ENCODE results near the gene ADRA1B. TPM values are rescaled to one million over a fixed set of nuclear protein-coding genes. Genes with fewer than 3 reads are reported as not detected.

Gene ADRA1B
- total RNA-seq, 2 experiments from 2014 or later: not detected

DNA sequence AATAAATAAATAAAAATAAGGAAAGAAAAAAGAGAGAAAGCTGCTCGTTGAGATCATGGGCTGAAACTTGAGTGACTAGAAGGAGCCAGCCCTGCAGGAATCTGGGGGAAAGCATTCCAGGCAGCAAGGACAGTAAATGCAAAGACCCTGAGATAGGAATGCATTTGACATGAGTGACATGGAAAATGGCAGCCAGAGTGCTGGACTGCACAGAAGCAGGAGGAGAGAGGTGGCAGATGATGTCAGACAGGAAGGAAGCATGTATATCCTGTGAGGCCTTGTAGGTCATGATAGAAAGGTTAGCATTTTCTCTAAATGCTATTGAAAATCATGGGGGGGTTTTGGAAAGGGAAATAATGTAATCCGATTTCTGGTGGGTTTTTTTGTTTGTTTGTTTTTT lies 29.1 kb downstream of the ADRA1B start:
- no peaks in the 10 kb centered on the region for H3K36me3 Mint-ChIP-seq (ENCODE audit: low read depth)
- no peak overlapping the region for H3K27ac Mint-ChIP-seq
- H3K9me3 Mint-ChIP-seq: no peaks in the 10 kb centered on the region
- peaks cover 51% of the 10 kb centered on the region for H3K27me3 Mint-ChIP-seq
- CTCF ChIA-PET: no interaction called here
- Histone ChIP-seq H3K9me3 (ENCODE audit: control insufficient read depth in 1 of 2, insufficient read depth in 1 of 2, low read length in 2 of 2) (no peaks in the 10 kb centered on the region), H3K4me1 (ENCODE audit: insufficient read depth, low read length) (no peaks in the 10 kb centered on the region), H3K27me3 (ENCODE audit: control insufficient read depth in 1 of 2, insufficient read depth in 2 of 2, low read length in 2 of 2) (no peaks in the 10 kb centered on the region), H3K4me3 (ENCODE audit: low read length) (no peak overlapping the region), H3K36me3 (ENCODE audit: insufficient read depth, low read length) (no peaks in the 10 kb centered on the region), H3K27ac (ENCODE audit: low read depth in 1 of 2, low read length in 2 of 2) (no peak overlapping the region)
- POLR2A ChIA-PET: no interaction called here
- no peak for DNase-seq
- no peak overlapping the region for H3K4me3 Mint-ChIP-seq
- no peak for ATAC-seq (ENCODE audit: poor library complexity)
- intact Hi-C loops (cut with DNase I, micrococcal nuclease): no loop called here
- TF ChIP-seq, protein P1, sequence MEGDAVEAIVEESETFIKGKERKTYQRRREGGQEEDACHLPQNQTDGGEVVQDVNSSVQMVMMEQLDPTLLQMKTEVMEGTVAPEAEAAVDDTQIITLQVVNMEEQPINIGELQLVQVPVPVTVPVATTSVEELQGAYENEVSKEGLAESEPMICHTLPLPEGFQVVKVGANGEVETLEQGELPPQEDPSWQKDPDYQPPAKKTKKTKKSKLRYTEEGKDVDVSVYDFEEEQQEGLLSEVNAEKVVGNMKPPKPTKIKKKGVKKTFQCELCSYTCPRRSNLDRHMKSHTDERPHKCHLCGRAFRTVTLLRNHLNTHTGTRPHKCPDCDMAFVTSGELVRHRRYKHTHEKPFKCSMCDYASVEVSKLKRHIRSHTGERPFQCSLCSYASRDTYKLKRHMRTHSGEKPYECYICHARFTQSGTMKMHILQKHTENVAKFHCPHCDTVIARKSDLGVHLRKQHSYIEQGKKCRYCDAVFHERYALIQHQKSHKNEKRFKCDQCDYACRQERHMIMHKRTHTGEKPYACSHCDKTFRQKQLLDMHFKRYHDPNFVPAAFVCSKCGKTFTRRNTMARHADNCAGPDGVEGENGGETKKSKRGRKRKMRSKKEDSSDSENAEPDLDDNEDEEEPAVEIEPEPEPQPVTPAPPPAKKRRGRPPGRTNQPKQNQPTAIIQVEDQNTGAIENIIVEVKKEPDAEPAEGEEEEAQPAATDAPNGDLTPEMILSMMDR (IDR thresholded peaks at IDR 0.05): no peak
- H3K4me1 Mint-ChIP-seq (ENCODE audit: low read depth): no peaks in the 10 kb centered on the region

DNA sequence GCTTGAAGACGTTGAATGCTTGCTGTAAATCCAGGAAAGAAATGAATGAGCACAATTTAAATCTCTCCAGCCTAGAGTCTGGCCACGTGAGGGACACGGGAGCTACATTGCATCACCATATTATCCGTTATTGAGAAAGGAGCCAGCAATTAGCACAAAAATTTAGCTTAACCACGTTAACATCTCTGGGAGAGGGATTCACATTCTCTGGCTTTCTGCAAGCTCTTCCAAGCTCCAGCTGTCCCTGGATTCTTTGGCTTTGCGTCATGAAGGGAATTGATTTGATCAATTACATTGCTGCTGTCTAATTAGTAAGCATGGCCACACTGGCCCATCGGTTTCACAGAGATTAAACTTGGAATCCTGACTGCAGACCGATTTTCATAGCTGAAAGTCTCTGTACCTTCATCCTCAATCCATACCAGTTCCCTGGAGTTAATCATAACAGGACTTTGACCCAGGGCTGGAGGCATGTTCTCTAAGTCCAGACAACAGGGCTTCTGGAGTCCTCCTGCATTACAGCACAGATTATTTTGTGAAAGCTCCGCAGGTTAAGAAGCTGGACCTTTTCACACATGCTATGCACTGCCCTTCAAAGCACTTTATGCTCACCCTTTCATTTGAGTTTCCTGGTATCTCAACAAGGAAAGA lies 31.6 kb downstream of the ADRA1B start:
- no peaks in the 10 kb centered on the region for H3K4me1 Mint-ChIP-seq (ENCODE audit: low read depth)
- H3K27me3 Mint-ChIP-seq: peaks cover 60% of the 10 kb centered on the region
- no peak overlapping the region for H3K4me3 Mint-ChIP-seq
- Histone ChIP-seq H3K27me3 (ENCODE audit: control insufficient read depth in 1 of 2, insufficient read depth in 2 of 2, low read length in 2 of 2) (no peaks in the 10 kb centered on the region), H3K4me1 (ENCODE audit: insufficient read depth, low read length) (no peaks in the 10 kb centered on the region), H3K36me3 (ENCODE audit: insufficient read depth, low read length) (no peaks in the 10 kb centered on the region), H3K9me3 (ENCODE audit: control insufficient read depth in 1 of 2, insufficient read depth in 1 of 2, low read length in 2 of 2) (no peaks in the 10 kb centered on the region), H3K4me3 (ENCODE audit: low read length) (no peak overlapping the region), H3K27ac (ENCODE audit: low read depth in 1 of 2, low read length in 2 of 2) (no peak overlapping the region)
- H3K27ac Mint-ChIP-seq: no peak overlapping the region
- CTCF ChIA-PET: no interaction called here
- TF ChIP-seq, protein P1 (IDR thresholded peaks at IDR 0.05): no peak
- POLR2A ChIA-PET: no interaction called here
- DNase-seq (no peak), ATAC-seq (ENCODE audit: poor library complexity) (no peak)
- H3K36me3 Mint-ChIP-seq (ENCODE audit: low read depth): no peaks in the 10 kb centered on the region
- no peaks in the 10 kb centered on the region for H3K9me3 Mint-ChIP-seq
- intact Hi-C loops (cut with DNase I, micrococcal nuclease): no loop called here

DNA sequence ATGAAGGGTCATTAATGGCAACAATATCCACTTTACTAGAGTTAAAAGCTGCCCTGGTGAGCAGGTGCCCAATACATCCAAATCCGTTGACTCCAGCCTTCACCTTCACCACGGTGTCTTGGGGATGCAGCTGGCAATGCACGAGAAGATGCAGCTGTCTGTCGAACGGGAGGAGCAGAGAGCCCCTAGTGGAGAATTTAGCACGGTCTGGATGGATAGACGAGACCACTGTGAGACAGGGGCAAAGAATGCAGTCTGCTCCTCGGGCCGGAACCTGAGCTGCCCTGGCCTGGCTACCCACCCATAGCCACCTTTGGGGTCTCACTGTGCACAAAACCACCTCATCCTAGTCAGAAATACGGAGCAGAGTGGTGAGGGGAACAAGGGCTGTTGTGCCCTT lies 35.1 kb downstream of the ADRA1B start:
- Histone ChIP-seq H3K4me1 (ENCODE audit: insufficient read depth, low read length) (no peaks in the 10 kb centered on the region), H3K9me3 (ENCODE audit: control insufficient read depth in 1 of 2, insufficient read depth in 1 of 2, low read length in 2 of 2) (no peaks in the 10 kb centered on the region), H3K27ac (ENCODE audit: low read depth in 1 of 2, low read length in 2 of 2) (no peak overlapping the region), H3K36me3 (ENCODE audit: insufficient read depth, low read length) (no peaks in the 10 kb centered on the region), H3K4me3 (ENCODE audit: low read length) (no peak overlapping the region), H3K27me3 (ENCODE audit: control insufficient read depth in 1 of 2, insufficient read depth in 2 of 2, low read length in 2 of 2) (no peaks in the 10 kb centered on the region)
- H3K4me3 Mint-ChIP-seq: no peak overlapping the region
- peak in 1 of 14 experiments; percentile 8 for DNase-seq
- H3K4me1 Mint-ChIP-seq (ENCODE audit: low read depth): no peaks in the 10 kb centered on the region
- ChIA-PET POLR2A (no interaction called here), CTCF (no interaction called here)
- H3K36me3 Mint-ChIP-seq (ENCODE audit: low read depth): no peaks in the 10 kb centered on the region
- no peaks in the 10 kb centered on the region for H3K9me3 Mint-ChIP-seq
- H3K27me3 Mint-ChIP-seq: peaks cover 51% of the 10 kb centered on the region
- intact Hi-C loops (cut with DNase I, micrococcal nuclease): no loop called here
- no peak for ATAC-seq (ENCODE audit: poor library complexity)
- no peak overlapping the region for H3K27ac Mint-ChIP-seq
- TF ChIP-seq, protein P1 (IDR thresholded peaks at IDR 0.05): no peak
